Fibroblast of upper back skin (primary cell): ENCODE results near the gene MAN2C1.
A peak's percentile ranks its signal among the peaks of the same experiment; 100 is the strongest.
"Not testable (repeated sequence)": the region's sequence is repeated elsewhere in the genome, so short reads cannot be mapped to it uniquely, and the experiment has no call there.

ENCODE experiments used
- DNase-seq: peaks from one replicate; pipeline ENCODE4 v3.0.0-alpha.2; 2013

The MAN2C1 gene

DNA sequence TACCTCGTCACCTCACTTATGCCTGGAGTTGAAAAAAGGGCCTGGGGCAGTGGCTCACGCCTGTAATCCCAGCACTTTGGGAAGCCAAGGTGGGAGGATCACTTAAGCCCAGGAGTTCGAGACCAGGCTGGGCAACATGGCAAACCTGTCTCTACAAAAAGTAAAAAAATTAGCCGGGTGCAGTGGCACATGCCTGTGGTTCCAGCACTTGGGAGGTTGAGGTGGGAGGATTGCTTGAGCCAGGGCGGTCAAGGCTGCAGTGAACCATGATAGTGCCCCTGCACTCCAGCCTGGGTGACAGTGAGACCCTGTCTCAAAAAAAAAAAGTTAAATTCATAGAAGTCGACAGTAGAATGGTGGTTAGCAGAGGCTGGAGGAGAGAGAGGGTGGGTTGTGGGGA lies 26.2 kb downstream of the MAN2C1 start:
- no peak for DNase-seq

DNA sequence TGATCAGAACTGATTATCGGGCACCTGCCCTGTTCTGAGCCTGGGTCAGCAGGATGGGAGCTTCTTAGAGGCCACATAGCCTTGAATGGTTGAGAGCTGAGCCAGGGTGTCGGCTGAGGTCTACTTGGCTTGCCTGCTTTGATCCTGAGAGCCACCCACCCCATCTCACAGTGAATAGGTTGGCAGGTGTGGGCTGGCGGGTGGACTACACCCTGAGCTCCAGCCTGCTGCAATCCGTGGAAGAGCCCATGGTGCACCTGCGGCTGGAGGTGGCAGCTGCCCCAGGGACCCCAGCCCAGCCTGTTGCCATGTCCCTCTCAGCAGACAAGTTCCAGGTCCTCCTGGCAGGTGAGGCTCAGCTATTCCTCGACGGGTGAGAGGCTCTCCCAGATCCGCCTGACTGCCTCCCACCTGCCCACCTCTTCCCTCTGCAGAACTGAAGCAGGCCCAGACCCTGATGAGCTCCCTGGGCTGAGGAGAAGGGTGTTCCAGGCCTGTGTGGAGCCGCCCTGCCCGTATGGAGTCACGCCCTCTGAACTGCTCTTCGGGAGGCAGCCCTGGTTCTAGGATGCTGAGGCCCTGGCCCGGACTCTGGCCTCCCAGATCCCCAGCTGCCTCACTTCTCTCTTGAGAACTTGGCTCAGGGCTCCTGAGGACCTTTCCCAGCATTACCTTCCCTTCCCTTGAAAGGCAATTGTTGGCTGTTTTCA lies 28.7 kb downstream of the MAN2C1 start:
- DNase-seq, result no peak

DNA sequence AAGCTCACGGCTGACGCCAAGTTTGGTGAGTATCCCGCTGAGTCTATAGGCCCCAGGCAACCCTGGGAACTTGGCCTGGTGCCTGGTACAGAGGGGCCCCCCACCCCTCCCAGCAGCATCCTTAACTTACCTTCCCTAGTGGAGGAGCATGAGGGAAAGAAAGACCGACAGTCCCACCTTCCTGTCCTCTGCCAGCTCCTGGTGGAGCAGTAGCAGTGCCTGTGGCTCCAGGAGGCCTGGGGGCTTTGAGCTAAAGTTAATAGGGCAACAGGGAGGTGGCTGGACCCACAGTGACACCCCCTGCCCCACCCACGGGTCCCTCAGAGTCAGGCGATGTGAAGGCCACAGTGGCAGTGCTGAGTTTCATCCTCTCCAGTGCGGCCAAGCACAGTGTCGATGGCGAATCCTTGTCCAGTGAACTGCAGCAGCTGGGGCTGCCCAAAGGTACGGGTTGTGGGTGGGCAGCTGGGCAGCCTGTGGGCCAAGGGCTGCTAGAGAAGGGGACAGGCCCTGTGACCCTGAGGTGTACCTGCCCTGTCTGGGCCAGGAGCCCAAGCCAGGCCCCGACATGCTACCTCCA lies 29.7 kb downstream of the MAN2C1 start:
- no peak for DNase-seq

DNA sequence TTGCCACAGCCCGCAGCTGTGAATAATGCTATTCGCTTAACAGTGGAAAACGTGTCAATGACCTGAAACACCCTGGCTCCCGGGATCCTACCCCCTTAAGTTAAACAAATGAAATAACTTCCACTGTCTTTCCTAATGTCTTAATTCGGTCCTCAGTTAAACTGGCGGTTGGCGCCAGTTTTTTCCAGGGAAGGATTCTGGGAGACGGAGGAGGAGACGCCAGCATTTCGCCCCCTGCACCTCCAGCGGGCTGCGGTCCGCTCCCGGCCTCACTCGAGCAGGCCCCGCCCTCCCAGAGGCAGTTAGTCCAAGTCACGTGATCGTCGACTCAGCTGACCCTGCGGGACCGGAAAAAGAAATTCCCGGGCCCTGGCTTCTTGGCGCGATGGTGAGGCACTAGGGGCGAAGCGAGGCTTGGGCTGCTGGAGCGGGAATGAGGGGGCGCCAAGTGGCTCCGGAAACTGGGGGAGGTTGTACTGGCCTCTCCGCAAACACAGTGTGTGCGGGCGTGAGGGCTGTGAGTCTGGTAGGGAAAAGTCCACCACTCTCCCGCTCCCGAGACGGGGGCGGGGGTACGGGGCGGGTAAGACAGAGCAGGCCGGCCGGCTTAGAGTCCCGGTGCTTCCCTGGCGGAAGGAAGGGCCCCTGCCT lies 32.6 kb downstream of the MAN2C1 start, which contains the start of gene COMMD4:
COMMD4 (plus strand) TSS at position 359 of the 651 bp plus-strand sequence; CDS start at position 386, 27 bp downstream.
- DNase-seq, result peak; percentile 97

DNA sequence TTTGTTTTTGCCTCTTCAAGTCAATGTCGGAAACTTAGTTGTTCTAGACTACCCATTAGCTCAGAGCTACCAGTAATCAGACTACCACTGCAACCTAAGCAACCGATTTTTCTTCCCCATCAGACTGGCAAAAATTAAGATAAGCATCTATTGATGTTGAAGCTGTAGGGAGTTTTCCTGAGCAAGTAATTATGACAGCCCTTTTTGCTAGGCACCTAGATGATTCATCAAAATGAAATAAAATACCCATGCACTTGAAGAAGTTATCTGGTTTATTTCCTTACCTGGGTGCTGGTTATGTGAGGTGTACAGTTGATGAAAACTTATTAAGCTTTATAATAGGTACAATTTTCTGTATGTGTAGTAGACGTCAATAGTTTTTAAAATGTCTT lies 33.1 kb downstream of the MAN2C1 start:
- no peak for DNase-seq

DNA sequence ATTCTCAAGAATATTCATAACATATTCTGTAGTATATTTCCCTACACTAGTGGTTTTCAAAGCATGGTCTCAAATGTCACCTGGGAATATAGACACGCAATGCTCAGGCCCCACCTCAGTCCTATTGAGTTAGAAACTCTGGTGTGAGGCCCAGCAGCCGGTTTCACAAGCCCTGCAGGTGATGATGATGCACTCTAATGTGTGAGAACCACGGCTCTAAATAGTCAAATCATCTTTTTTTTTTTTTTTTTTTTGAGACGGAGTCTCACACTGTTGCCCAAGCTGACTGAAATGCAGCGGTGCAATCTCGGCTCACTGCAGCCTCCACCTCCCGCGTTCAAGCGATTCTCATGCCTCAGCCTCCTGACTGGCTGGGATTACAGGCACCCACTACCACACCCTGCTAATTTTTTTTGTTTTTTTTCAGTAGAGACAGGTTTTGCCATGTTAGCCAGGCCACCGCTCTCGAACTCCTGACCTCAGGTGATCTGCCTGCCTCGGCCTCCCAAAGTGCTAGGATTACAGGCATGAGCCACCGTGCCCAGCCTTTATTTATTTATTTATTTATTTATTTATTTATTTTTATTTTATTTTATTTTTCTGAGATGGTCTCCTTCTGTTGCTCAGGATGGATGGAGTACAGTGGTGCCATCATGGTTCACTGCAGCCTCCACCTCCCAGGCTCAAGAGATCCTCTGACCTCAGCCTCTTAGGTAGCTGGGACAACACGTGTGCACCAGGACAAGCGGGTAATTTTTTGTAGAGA lies 34.6 kb downstream of the MAN2C1 start:
- not testable (repeated sequence) for DNase-seq

DNA sequence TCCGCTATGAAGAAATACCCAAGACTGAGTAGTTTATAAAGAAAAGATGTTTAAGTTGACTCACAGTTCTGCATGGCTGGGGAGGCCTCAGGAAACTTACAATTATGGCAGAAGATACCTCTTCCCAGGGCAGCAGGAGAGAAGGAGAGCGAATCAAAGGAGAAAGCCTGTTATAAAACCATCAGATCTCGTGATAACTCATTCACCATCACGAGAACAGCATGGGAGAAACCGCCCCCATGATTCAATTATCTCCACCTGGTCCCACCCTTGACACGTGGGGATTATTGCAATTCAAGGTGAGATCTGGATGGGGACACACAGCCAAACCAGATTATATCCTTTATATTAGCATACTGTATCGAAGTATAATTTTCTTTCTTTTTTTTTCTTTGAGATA lies 36.3 kb downstream of the MAN2C1 start:
- DNase-seq, result not testable (repeated sequence)

DNA sequence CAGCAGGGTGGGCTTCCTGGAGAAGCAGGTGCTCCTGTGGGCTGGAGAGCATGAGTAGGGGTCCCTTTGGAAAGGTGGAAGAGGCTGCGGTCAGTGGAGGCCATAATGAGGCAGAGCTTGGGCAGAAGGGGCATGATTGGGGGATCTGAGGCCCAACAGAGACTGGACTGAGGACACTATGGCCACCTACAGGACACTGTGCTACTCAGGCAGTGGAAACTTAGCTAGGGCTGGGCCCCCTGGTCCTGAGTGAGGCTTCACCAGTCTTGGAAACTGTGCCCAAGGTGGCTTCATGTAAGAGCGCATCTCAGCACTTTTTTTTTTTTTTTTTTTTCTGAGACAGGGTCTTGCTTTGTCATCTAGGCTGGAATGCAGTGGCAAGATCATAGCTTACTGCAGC lies 38.8 kb downstream of the MAN2C1 start:
- no peak for DNase-seq

DNA sequence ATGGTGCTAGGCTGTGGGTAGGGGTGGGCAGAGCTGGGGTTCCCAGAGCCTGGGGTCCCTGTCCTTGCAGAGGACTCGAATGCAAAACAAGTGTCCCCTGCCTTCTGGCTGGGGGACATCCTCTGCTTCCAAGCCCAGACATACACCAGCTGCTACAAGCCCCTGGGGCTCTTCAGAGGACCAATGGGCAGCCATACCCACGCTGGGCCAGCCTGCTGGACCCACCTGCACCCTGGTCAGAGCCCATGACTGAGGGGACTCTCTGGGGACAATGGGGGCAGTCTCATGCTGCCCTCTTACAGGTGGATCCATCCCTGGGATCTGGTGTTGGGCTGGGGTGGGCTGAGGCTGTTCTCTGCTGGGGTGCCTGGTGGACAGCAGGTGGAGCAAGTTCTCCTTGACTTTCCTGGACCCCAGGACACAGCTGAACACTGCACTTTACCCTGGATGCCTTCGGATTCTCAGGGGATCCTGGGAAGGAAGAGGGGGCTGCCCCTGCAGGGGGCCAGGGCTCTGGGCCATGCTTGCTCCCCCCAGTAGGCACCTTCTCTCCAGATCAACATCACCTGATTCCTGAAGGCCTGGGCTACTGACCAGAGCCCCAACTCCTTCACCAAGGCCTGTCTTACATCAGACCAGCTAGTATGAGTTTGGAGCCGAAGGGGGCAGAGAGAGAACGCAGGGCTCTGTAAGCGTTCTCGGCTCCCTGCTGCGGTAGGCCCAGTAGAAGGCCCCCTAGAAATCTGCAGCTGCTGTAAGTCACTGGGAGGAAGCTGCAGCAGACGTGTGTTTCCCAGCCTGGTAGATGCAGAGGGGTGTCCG lies 39.7 kb downstream of the MAN2C1 start:
- DNase-seq, result no peak

DNA sequence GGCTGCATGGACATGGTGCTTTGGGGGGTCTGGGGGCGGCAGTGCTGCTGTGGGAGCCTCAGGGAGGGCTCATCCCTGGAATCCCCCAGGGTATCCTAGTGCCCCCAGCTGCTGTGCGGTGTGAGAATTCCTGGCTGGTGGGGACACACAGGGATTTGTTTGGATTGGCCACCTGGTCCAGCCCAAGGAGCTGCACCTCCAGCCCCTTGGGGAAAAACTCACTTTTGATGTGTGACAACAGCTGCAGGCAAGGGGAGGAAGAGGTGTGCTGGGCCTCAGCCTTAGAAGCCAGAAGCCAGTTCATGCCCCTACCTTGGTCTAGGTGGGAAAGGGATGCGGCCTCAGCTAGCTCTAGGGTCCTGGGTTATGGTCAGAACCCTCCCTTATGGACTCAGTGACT lies 40.9 kb downstream of the MAN2C1 start:
- no peak for DNase-seq

DNA sequence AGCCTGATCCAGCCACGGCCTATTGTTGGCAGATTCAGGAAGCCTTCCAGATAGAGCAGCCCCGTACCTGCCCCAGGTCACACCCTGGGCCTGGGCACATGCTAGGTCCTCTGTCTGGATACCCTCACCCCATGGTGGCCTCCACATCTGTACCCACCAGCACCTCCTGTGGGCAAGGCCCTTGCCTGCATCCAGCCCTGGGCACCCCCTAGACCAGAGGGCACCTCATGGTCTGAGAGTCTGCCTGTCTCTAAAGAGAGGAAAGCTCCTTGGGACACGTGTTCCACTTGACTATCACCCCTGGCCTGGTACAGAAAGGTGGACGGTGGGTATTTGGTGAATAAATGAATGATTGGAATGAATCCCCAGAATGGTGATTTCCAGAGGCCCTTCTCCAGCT lies 41.4 kb downstream of the MAN2C1 start:
- no peak for DNase-seq

DNA sequence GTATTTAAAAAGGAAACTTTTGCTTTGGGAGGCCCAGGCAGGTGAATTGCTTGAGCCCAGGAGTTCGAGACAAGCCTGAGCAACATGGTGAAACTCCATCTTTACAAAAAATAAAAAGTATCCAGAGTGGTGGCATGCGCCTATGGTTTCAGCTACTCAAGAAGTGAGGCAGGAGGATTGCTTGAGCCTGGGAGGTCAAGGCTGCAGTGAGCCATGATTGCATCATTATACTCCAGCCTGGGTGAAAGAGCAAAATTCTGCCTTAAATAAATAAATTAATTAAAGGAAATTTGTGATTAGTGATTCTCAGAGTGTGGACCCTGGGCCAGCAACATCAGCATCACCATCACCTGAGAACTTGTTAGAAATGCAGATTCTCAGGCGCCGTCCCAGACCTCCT lies 42.5 kb downstream of the MAN2C1 start:
- DNase-seq, result no peak

DNA sequence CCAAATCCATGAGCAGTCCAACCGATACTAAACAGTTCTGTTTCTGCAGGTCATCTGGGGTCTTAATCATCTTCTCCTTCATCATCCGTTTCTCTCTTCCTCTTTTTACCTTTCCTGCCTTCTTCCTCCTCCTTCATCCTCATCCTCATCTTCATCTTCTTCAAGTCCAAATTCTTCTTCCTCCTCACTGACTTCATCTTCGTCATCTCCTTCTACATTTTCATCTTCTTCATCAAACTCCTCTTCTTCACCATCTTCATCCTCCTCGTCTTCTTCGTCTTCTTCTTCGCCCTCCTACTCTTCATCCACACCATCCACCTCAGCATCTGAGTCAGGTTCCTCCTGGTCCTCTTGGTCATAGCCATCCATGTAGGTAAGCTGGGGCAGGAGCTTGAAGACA lies 46.7 kb downstream of the MAN2C1 start:
- DNase-seq, result no peak

DNA sequence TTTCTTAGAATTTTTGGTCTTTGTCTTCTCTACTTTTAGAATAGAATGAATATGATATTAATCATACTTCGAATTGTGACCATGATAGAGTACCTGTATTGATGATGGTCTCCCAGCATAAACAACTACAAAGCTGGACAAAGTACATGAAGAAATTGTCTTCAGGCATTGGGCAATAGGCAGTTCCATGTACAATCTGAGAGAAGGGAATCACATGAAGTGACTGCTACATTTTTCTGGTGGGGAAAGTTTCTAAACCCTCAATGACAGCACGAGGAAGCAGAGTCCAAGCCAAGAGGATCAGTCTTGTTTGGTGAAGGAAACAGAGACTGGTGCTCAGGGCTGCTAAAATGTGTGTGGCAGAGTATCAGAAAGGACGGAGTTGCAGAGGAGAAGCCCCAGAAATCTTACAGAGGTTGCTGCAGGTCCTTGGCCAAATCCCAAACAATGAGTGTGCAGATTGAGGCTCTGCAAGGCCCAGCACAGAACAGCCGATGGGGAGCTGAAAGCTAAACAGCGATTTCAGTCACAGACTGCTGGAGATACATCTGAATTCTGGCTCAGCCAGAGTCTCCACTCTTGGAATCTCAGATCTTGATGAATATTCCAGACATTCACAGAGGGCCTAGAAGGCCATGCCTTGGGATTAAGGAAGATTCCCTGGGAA lies 49.0 kb downstream of the MAN2C1 start:
- DNase-seq, result not testable (repeated sequence)

DNA sequence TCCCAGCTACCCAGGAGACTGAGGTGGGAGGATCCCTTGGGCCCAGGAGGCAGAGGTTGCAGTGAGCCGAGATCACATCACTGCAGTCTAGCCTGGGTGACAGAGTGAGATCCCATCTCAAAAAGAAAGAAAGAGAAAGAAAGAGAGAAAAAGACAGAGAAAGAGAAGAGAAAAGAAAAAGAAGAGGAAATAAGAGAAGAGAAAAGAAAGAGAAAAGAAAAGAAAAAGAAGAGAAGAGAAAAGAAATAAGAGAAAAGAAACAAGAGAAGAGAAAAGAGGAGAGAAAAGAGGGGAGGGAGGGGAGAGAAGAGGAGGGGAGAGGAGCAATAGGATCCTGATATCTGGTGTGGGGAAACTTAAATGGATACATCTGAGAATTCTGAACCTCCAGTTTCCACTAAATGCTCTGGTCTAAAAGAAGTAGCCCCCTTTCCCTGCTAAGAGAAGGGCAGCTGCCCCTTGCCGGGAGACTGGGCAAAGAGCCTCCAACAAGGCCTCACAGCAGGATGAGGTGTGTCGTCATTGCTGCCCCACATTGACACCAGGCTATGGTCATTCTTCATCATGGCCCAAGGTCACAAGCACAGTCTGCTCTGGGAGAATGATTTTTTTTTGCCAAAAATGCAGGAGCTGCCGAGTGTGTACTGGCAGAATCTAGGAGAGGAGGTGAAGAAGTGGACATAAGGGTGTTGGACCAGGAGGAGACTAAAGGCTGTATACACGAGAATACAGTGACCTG lies 53.7 kb downstream of the MAN2C1 start:
- DNase-seq, result no peak

DNA sequence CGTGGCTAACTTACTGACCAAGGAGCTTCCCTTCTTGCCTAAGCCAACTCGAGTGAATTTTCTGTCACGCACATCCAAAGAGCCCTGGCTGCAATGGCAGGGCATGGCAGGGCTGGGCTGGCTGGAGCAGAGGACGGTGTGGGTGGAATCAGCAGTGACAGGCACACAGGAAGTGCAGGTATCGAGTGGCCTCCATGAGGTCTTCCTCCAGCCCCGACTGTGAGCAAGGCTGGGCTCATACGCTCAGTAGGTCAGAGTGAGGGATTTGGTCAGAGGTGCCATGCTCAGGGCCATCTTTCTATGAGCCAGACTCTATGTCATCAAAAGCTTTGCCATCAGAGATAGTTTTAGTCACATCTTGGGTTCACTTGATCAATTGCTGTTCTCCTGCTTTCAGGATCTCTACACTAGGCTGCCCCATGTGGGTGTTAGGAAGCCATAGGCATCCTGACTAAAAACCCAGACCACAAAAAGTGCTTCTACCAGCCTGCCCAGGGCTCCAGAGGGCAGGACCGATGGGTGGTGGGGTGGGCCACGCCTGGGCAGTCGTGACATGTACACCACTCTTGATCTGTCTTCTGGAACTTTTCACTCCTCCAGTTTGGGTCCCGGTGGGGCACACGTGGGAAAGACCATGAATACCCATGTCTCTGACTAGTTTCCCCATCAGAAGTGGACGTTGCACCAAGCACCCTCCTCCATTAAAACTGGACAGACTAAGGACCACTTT lies 55.1 kb downstream of the MAN2C1 start:
- DNase-seq, result no peak

DNA sequence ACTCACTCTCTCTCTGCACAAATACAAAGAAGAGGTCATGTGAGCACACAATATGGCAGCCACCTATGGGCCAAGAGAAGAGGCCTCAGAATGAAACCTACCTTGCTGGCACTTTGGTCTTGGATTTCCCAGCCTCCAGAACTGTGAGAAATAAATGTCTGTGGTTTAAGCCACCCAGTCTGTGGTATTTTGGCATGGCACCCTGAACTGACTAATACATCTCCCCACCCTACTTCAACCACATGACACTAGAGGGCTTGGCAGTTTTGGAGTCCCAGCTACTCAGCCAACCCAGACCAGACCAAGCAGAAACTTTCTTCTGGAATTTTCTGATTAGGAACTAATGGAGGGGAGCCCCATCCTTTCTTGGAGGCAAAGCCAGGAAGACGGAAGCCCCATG lies 55.9 kb downstream of the MAN2C1 start:
- not testable (repeated sequence) for DNase-seq

DNA sequence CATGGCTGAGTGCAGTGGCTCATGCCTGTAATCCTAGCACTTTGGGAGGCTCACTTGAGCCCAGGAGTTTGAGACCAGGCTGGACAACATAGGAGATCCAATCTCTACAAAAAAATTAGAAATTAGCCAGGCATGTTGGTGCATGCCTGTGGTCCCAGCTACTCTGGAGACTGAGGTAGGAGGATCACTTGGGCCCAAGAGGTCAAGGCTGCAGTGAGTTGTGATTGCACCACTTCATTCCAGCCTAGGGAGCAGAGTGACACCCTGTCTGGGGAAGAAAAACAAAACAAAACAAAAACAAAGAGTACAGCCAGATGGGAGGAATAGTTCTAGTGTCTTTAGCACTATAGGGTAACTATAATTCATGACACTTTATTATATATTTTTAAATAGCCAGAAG lies 58.7 kb downstream of the MAN2C1 start:
- no peak for DNase-seq

DNA sequence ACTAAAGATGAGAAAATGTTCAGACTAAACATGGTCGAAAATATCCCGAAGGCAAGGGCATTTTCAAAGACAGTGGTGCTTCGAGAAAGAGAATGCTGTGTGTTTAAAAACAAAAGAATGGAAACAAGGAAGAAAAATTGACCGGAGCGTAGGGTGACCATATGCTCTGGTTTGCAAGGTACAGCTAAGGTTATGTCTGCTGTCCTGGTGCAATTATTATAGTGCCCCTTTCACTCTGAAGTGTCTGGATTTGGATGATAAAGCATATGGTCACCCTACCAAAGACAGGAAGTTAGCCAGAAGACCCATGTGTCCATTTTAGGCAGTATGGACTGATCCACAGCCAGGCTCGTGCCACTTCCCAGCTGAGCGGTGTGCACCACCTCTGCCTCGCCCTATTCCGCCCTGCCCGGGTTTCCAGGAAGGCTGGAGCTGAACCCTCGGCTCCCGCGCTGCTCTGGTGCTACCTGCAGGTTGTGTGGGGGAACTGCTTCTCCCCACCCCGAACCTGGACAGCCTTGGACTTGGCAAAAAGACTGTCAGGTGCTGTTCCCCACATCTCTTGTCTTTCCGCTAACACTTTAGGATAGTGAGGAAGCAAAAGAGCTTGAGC lies 60.5 kb downstream of the MAN2C1 start:
- DNase-seq, result peak; percentile 7

DNA sequence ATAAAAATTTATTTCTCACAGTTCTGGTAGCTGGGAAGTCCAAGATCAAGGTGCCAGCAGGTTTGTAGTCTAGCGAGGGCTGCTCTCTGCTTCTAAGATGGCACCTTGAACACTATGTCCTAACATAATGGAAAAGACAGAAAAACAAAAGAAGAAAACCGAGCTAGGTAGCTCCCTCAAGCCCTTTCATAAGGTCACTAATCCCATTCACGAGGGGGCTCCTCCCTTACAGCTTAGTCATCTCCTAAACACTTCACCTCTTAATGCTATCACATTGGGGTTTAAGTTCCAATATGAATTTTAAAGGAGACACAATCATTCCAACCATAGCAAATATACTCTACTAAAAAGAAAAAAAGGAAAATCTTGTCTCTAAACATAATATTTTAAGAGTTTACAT lies 62.2 kb downstream of the MAN2C1 start:
- no peak for DNase-seq
